ENCODE measurements around the gene INTS11.
A peak's percentile ranks its signal among the peaks of the same experiment; 100 is the strongest.

Gene INTS11

GRCh38 chr1:1285611-1286311 lies 38.7 kb downstream of the INTS11 start:
- in situ Hi-C loops (cut with MboI; ENCODE audit: low pct_unique_long_range_greater_than_20kb, low sequenced_read_pairs, unreplicated experiment), result no loop called here
- DNase-seq (ENCODE audit: low spot score), result no peak
- TF ChIP-seq, protein P1, sequence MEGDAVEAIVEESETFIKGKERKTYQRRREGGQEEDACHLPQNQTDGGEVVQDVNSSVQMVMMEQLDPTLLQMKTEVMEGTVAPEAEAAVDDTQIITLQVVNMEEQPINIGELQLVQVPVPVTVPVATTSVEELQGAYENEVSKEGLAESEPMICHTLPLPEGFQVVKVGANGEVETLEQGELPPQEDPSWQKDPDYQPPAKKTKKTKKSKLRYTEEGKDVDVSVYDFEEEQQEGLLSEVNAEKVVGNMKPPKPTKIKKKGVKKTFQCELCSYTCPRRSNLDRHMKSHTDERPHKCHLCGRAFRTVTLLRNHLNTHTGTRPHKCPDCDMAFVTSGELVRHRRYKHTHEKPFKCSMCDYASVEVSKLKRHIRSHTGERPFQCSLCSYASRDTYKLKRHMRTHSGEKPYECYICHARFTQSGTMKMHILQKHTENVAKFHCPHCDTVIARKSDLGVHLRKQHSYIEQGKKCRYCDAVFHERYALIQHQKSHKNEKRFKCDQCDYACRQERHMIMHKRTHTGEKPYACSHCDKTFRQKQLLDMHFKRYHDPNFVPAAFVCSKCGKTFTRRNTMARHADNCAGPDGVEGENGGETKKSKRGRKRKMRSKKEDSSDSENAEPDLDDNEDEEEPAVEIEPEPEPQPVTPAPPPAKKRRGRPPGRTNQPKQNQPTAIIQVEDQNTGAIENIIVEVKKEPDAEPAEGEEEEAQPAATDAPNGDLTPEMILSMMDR (IDR thresholded peaks at IDR 0.05; ENCODE audit: extremely low read depth, insufficient read depth, missing control alignments), result no peak

DNA sequence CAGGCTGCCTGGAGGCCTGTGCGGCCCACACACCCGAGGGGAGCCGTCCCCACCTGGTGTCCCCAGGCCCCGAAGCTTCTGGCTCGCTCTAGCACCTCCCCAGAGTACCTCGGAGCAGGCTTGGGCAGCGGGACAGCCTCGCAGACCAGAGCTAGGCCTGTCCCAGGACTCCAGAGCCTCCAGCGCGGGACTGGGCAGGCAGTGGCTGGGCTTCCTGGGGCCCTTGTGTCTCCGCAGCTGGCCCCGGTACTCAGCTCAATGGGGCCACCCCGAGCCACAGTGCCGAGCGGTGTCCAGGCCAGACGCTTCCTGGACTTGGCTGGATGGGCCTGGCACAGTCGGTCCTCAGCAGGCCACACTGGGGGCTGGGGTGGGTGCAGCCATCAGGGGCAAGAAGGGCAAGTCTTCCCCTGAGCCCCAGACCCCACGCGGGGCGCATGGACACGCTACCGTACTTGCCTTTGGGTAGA lies 39.3 kb downstream of the INTS11 start:
- no peak for DNase-seq (ENCODE audit: low spot score)
- in situ Hi-C loops (cut with MboI; ENCODE audit: low pct_unique_long_range_greater_than_20kb, low sequenced_read_pairs, unreplicated experiment), result no loop called here
- TF ChIP-seq, protein P1 (IDR thresholded peaks at IDR 0.05; ENCODE audit: extremely low read depth, insufficient read depth, missing control alignments), result no peak

- in situ Hi-C loops (cut with MboI; ENCODE audit: low pct_unique_long_range_greater_than_20kb, low sequenced_read_pairs, unreplicated experiment), result no loop called here
- no peak for DNase-seq (ENCODE audit: low spot score)
- TF ChIP-seq, protein P1 (IDR thresholded peaks at IDR 0.05; ENCODE audit: extremely low read depth, insufficient read depth, missing control alignments), result no peak
Observed at GRCh38 chr1:1284221-1285101, 40.0 kb downstream of the INTS11 start.

DNA sequence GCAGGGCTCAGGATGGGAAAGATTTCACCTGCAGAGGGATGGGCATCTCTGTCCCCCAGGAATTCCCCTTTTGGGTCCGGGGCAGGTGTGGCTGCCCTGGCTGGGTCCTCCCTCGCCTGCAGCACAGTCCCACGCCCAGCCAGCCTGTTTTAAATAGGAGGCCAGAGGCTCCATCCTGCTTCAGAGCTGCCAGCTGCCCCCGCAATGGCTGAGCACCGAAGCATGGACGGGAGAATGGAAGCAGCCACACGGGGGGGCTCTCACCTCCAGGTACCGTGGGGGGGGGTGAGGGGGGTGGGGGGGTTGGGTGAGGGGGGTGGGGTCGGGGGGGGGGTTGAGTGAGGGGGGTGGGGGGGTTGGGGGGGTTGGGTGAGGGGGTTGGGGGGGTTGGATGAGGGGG lies 40.6 kb downstream of the INTS11 start:
- in situ Hi-C loops (cut with MboI; ENCODE audit: low pct_unique_long_range_greater_than_20kb, low sequenced_read_pairs, unreplicated experiment), result no loop called here
- DNase-seq (ENCODE audit: low spot score), result peak; percentile 89
- TF ChIP-seq, protein P1 (IDR thresholded peaks at IDR 0.05; ENCODE audit: extremely low read depth, insufficient read depth, missing control alignments), result peak; percentile 32

- in situ Hi-C loops (cut with MboI; ENCODE audit: low pct_unique_long_range_greater_than_20kb, low sequenced_read_pairs, unreplicated experiment), result no loop called here
- TF ChIP-seq, protein P1 (IDR thresholded peaks at IDR 0.05; ENCODE audit: extremely low read depth, insufficient read depth, missing control alignments), result no peak
- no peak for DNase-seq (ENCODE audit: low spot score)
Observed at GRCh38 chr1:1282998-1283397, 41.5 kb downstream of the INTS11 start.

- in situ Hi-C loops (cut with MboI; ENCODE audit: low pct_unique_long_range_greater_than_20kb, low sequenced_read_pairs, unreplicated experiment), result no loop called here
- TF ChIP-seq, protein P1 (IDR thresholded peaks at IDR 0.05; ENCODE audit: extremely low read depth, insufficient read depth, missing control alignments), result no peak
- no peak for DNase-seq (ENCODE audit: low spot score)
Observed at GRCh38 chr1:1281533-1282321, 42.7 kb downstream of the INTS11 start.

All from GM13977 (cell line).